ENCODE data around the gene GUCA2A. TPM values are rescaled to one million over a fixed set of nuclear protein-coding genes. Genes with fewer than 3 reads are reported as not detected.

The GUCA2A gene
- total and polyA plus RNA-seq, 2 of the 8 experiments (the other 6 are each of a cell fraction or from before 2014, with no cell fraction given), result not detected

DNA sequence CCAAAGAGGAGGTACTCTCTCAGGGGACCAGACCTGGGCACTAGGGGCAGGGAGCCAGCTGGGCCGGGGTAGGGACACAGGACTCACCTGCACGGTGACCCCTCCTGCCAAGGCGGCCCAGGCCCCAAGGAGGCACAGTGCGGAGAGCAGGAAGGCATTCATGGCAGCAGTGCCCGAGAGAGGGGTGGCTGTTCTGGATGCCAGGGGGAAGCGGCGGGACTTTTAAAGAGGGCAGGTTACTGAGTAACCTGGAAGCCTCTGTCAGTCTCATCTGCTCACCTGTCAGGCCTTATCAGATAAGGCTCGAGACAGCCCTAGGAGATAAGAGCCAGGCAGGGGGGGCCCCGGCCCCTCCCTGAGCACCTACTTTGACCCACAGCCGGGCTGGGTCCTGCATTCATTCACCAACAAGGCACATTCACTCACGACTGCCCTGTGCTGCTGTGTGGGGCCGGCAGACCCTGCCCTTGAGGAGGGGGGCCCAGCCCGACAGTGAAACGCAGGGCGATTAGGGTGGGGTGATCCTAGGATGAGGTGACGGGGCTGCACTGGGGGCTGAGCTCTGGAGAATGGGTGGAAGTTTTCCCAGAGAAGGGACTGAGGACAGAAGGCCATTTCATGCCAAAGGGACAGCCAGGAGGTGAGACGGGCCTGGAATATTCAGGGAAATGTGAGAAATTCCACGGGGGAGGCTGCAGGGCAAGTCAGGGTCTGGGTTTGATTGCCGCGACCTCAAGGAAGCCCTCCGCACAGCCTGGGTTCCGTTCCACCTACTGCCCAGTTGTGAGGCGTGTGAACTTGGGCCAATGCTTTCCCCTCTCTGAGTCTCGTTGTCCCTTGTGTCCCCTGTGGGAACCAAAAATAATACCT, at the start of gene GUCA2A (continued):
- TF ChIP-seq EGR1 (IDR thresholded peaks at IDR 0.05; ENCODE audit: borderline replicate concordance, low read depth, low read length) (no peak), CBX5 (IDR thresholded peaks at IDR 0.05; ENCODE audit: low read depth, low read length) (no peak)

Data from H1 (cell line).